Endothelial cell of umbilical vein (primary cell): ENCODE data around the gene LRRC32. TPM values are rescaled to one million over a fixed set of nuclear protein-coding genes. Genes with fewer than 3 reads are reported as not detected.
A peak's percentile ranks its signal among the peaks of the same experiment; 100 is the strongest.

Experiments used
- BruUV-seq: library from RNA; stranded (reverse); fragments of 400-500 nt; replicated peaks from 2 replicates; lab custom pipeline; 2021; lab: Mats Ljungman, UMichigan
- CTCF ChIA-PET: fragments of 300-600, 350-600 bp; sonication (Branson Sonifier 250); formaldehyde crosslinking; loops from one replicate; lab custom pipeline; 2021; ENCODE audit warnings: antibody characterized with exemption, inconsistent platforms; lab: Charles Lee
- POLR2A ChIA-PET: fragments of 300-600, 350-600 bp; sonication (Branson Sonifier 250); formaldehyde crosslinking; loops from one replicate; lab custom pipeline; 2021; ENCODE audit warnings: antibody characterized with exemption, inconsistent platforms; lab: Charles Lee
- DNase-seq: peaks from one replicate; pipeline ENCODE4 v3.0.0-alpha.2; 2011; ENCODE audit warnings: low read depth, low spot score
- FAIRE-seq: peaks from 2 replicates; lab custom pipeline; 2011; peaks lifted over from hg19 to GRCh38; lab: Jason Lieb, UNC
- H2AFZ ChIP-seq: 2 replicates; pipeline ENCODE4 v1.6.0; 2012; ENCODE audit warnings: low read depth, low read length, control low read depth, inconsistent platforms
- H3K27ac ChIP-seq: 2 replicates; pipeline ENCODE4 v1.5.1; 2011; ENCODE audit warnings: low read depth, mild to moderate bottlenecking, control low read depth, low read length, moderate library complexity; ENCODE audit not compliant: insufficient read depth
- H3K27me3 ChIP-seq, 2 experiments: 2 replicates each; pipeline versions ENCODE4 v1.6.0 to v1.6.1; 2011; ENCODE audit warnings: low read length in 2 of 2, mixed read lengths in 1 of 2; ENCODE audit not compliant: control insufficient read depth in 2 of 2, insufficient read depth in 2 of 2
- H3K36me3 ChIP-seq, 2 experiments: 2 replicates in 1 of 2; 3 replicates in 1 of 2; pipeline ENCODE4 v1.5.1; 2011; ENCODE audit warnings: low read length in 2 of 2, mild to moderate bottlenecking in 1 of 2, moderate library complexity in 1 of 2; ENCODE audit not compliant: control insufficient read depth in 2 of 2, insufficient read depth in 2 of 2; ENCODE audit errors: extremely low read depth in 1 of 2
- H3K4me1 ChIP-seq: 3 replicates; pipeline ENCODE4 v1.5.1; 2011; ENCODE audit warnings: mild to moderate bottlenecking, low read length; ENCODE audit not compliant: control insufficient read depth, insufficient read depth; ENCODE audit errors: extremely low read depth
- H3K4me2 ChIP-seq: 2 replicates; pipeline ENCODE4 v1.6.1; 2011; ENCODE audit warnings: low read length, control low read depth, mixed read lengths; ENCODE audit not compliant: insufficient read depth
- H3K4me3 ChIP-seq, 3 experiments: fragments of 200-600 bp in 1 of 3; sonication (generic), shearing (Covaris generic) in 1 of 3; replicated peaks in 1 of 3; 2 replicates each; pipeline ENCODE4 v1.5.1; 2011 to 2016; ENCODE audit warnings: control low read depth in 3 of 3, low read length in 3 of 3, mild to moderate bottlenecking in 2 of 3, inconsistent platforms in 1 of 3, low read depth in 1 of 3, moderate library complexity in 1 of 3; ENCODE audit not compliant: insufficient read depth in 1 of 3
- H3K79me2 ChIP-seq: 2 replicates; pipeline ENCODE4 v1.6.0; 2012; ENCODE audit warnings: low read length, inconsistent platforms; ENCODE audit not compliant: control insufficient read depth, insufficient read depth
- H3K9ac ChIP-seq: replicated peaks from 2 replicates; pipeline ENCODE3; 2011; ENCODE audit warnings: low read length, control low read depth; ENCODE audit not compliant: insufficient read depth; ENCODE audit errors: extremely low read depth
- H3K9me1 ChIP-seq: replicated peaks from 3 replicates; pipeline ENCODE4 v1.6.0; 2011; ENCODE audit warnings: mild to moderate bottlenecking, low read length; ENCODE audit not compliant: control insufficient read depth, insufficient read depth; ENCODE audit errors: extremely low read depth
- H3K9me3 ChIP-seq: replicated peaks from 2 replicates; pipeline ENCODE4 v1.5.1; 2012; ENCODE audit warnings: low read length, inconsistent platforms; ENCODE audit not compliant: control insufficient read depth, insufficient read depth
- H4K20me1 ChIP-seq: replicated peaks from 2 replicates; pipeline ENCODE3; 2011; ENCODE audit warnings: mild to moderate bottlenecking, low read length; ENCODE audit not compliant: control insufficient read depth, insufficient read depth; ENCODE audit errors: extremely low read depth
- EZH2 ChIP-seq: IDR thresholded peaks from 2 replicates; pipeline ENCODE4 v1.6.1; 2012; ENCODE audit warnings: borderline replicate concordance, low read depth, mild to moderate bottlenecking, moderate library complexity, low read length, inconsistent platforms; ENCODE audit not compliant: severe bottlenecking
- FOS ChIP-seq: IDR thresholded peaks from 2 replicates; pipeline ENCODE4 v1.6.1; 2011; ENCODE audit warnings: mild to moderate bottlenecking, low read length, moderate library complexity, borderline replicate concordance; ENCODE audit not compliant: insufficient read depth
- GATA2 ChIP-seq: IDR thresholded peaks from 2 replicates; pipeline ENCODE4 v1.7.0; 2011; ENCODE audit warnings: low read depth, mild to moderate bottlenecking, moderate library complexity, mixed read lengths, low read length; ENCODE audit not compliant: insufficient read length, insufficient read depth
- JUN ChIP-seq: IDR thresholded peaks from 2 replicates; pipeline ENCODE4 v1.6.1; 2011; ENCODE audit warnings: borderline replicate concordance, low read depth; ENCODE audit not compliant: insufficient read length, insufficient read depth
- MAX ChIP-seq: IDR thresholded peaks from 2 replicates; pipeline ENCODE4 v1.6.1; 2011; ENCODE audit not compliant: insufficient read depth, insufficient read length
- MYC ChIP-seq: IDR thresholded peaks from one replicate; pipeline ENCODE4 v1.6.1; 2011; ENCODE audit warnings: mild to moderate bottlenecking, low read depth, low read length
- POLR2A ChIP-seq: IDR thresholded peaks from 2 replicates; pipeline ENCODE4 v1.6.1; 2012; ENCODE audit warnings: low read depth, mild to moderate bottlenecking, control low read depth, low read length
- POLR2AphosphoS5 ChIP-seq: IDR thresholded peaks from 2 replicates; pipeline ENCODE4 v1.6.1; 2012; ENCODE audit warnings: low read depth, mild to moderate bottlenecking, control low read depth, low read length, moderate library complexity; ENCODE audit not compliant: insufficient read depth
- dilution Hi-C: fragments of 300-500 bp; cut with MboI; formaldehyde crosslinking; loops from one replicate; pipeline ENCODE4 v1.15.0; 2019; ENCODE audit warnings: low sequenced_read_pairs; ENCODE audit not compliant: extremely low pct_ligation_motif_present
- intact Hi-C: fragments of 100-400 bp; cut with micrococcal nuclease; formaldehyde crosslinking; loops from one replicate; pipeline ENCODE4 v1.10.0; 2022
- polyA plus RNA-seq, 4 experiments: library from polyadenylated mRNA; depleted of rRNA in 3 of 4; stranded (reverse) in 3 of 4; unstranded in 1 of 4; fragments of >200 nt; gene quantifications; 2 replicates each; pipeline versions ENCODE4 v1.2.1 to v1.2.3, GENCODE V29; 2011 to 2012; ENCODE audit warnings: missing spikeins in 1 of 4
- total RNA-seq: library from RNA; stranded (reverse); gene quantifications from 2 replicates; pipeline ENCODE4 v1.2.3, GENCODE V29; 2021
- TF ChIP-seq, protein P1 (sequence below), 2 donors: IDR thresholded peaks; 1 replicate in 1 of 2; 2 replicates in 1 of 2; pipeline ENCODE4 v1.5.1; 2011; ENCODE audit warnings: low read length in 2 of 2, mild to moderate bottlenecking in 2 of 2, moderate library complexity in 2 of 2, control low read depth in 1 of 2, inconsistent platforms in 1 of 2, low read depth in 1 of 2; ENCODE audit not compliant: insufficient read depth in 1 of 2; ENCODE audit errors: extremely low read depth in 1 of 2

The LRRC32 gene
- total and polyA plus RNA-seq, 2 donors (not counting 3 experiments of a cell fraction or from before 2014, with no cell fraction given) = 77.2 to 117 TPM

DNA sequence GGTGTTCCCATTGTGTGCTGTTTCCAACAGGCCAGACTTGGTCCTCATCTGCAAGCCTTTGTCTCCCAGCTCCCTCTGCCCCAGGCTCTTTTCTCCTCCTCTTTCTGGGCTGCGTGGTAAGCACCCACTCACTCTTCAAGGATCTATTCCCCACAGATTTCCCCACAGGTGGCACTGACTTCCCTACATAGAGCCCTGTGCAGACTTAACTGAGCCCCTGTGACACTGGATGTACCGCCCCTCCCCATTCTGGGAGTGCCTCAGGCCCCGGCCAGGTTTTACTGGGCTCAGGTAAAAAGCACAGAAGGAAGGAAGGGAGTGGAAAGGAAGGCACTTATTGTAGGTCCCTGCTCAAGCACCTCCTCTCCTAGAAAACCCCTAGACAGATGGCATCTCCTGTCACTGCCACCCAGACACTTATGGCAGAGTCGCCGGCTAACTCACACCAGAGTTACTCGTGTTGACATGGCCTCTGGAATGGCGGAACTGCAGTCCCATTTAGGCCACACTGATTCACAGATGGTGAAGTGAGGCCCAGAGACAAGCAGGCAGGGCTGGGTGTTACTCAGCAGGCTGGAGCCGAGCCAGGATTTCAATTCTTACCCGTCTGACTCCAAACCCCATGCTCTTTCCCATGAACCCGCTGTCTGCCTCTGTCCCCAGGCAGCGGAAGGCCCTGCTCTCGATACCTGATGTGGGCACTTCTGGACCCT lies 47.2 kb downstream of the LRRC32 start:
- ChIA-PET POLR2A (no interaction called here), CTCF (interaction anchor here (0.5 to 1.3 kb wide), 2 partner anchors 44 to 420 kb away, joined by 3 read pairs; no protein-coding TSS in a partner anchor)
- dilution Hi-C loops = no loop called here
- no peaks in the 10 kb centered on the region for H3K9me1 ChIP-seq
- peak overlapping the region; percentile 64 for H2AFZ ChIP-seq
- TF ChIP-seq FOS = no peak
- TF ChIP-seq MAX = no peak
- no peak for TF ChIP-seq MYC
- TF ChIP-seq JUN = no peak
- no peak for TF ChIP-seq POLR2AphosphoS5
- no peak for TF ChIP-seq EZH2
- no peak for TF ChIP-seq GATA2
- TF ChIP-seq POLR2A = no peak
- TF ChIP-seq, protein P1, sequence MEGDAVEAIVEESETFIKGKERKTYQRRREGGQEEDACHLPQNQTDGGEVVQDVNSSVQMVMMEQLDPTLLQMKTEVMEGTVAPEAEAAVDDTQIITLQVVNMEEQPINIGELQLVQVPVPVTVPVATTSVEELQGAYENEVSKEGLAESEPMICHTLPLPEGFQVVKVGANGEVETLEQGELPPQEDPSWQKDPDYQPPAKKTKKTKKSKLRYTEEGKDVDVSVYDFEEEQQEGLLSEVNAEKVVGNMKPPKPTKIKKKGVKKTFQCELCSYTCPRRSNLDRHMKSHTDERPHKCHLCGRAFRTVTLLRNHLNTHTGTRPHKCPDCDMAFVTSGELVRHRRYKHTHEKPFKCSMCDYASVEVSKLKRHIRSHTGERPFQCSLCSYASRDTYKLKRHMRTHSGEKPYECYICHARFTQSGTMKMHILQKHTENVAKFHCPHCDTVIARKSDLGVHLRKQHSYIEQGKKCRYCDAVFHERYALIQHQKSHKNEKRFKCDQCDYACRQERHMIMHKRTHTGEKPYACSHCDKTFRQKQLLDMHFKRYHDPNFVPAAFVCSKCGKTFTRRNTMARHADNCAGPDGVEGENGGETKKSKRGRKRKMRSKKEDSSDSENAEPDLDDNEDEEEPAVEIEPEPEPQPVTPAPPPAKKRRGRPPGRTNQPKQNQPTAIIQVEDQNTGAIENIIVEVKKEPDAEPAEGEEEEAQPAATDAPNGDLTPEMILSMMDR (IDR thresholded peaks at IDR 0.05; ENCODE audit: extremely low read depth in 1 of 2, insufficient read depth in 1 of 2, low read depth in 1 of 2, low read length in 2 of 2) = no peak
- H3K27ac ChIP-seq = no peak overlapping the region
- DNase-seq (peak; percentile 29), FAIRE-seq (peak; percentile 83)
- H3K9ac ChIP-seq = no peak overlapping the region
- intact Hi-C loops = no loop called here
- H3K9me3 ChIP-seq = no peaks in the 10 kb centered on the region
- no peaks in the 10 kb centered on the region for H3K27me3 ChIP-seq
- H3K4me2 ChIP-seq = no peak overlapping the region
- H3K79me2 ChIP-seq = no peaks in the 10 kb centered on the region
- no peak overlapping the region for H3K4me3 ChIP-seq
- peaks cover 10% of the 10 kb centered on the region for H3K4me1 ChIP-seq
- BruUV-seq = no TSS peak
- no peaks in the 10 kb centered on the region for H3K36me3 ChIP-seq
- no peaks in the 10 kb centered on the region for H4K20me1 ChIP-seq
